NCI-H510A treated with DMSO at 0.1 percent for 48 hours (cell line): ENCODE data around the gene HPSE2.
"Not testable (repeated sequence)": the region's sequence is repeated elsewhere in the genome, so short reads cannot be mapped to it uniquely, and the experiment has no call there.

Experiments
- DNase-seq: peaks from one replicate; lab custom pipeline; 2025; lab: John Stamatoyannopoulos, UW

Gene HPSE2

GRCh38 chr10:98563811-98564210 is 671.8 kb downstream of the HPSE2 start:
- no peak for DNase-seq

GRCh38 chr10:98560565-98560964 is 675.1 kb downstream of the HPSE2 start:
- no peak for DNase-seq

DNA sequence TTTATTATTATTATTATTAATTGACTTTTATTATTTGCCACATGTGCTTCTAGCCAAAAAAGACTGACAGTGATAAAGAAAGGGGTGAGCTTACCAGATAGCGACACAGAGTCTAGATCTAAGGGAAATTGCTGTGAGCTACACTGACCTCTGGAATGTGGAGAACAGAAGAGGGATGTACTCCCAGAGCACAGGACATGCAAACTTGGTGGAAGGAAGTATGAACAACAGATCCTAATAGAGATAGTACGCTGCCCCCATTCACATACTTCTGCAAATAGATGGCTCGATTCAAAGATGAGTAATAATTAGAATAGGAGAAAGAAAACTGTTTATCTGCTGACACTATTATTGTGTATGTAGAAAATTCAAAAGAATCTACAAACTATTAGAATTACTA is 679.6 kb downstream of the HPSE2 start:
- no peak for DNase-seq

DNA sequence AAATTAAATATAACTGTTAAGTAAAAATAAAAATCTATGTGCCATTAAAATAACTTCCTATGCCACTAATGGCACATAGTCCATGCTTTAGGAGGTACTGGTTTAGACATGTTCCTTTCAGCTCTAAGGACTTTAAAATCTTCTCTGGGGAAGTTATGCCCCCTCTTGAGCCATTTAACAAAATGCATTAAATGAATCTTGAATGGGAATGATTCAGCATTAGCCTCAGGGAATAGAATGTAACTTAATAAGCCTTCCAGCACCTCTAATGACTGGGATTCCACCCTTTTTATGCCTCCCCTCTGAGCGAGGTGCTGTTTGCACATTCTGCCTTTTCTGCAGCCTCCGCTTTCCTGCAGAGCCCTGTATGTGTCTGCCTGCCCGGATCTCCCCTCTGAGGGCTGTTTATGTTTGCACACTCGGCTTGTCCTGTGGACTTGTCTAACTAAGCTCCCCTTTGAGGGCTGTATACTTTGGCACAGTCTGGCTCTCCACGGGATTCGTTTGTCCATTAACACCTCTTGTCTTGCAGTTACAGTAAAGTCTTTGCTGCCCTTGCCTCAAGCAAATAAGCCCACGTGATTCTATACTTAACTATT is 680.5 kb downstream of the HPSE2 start:
- peak; percentile 17 for DNase-seq

DNA sequence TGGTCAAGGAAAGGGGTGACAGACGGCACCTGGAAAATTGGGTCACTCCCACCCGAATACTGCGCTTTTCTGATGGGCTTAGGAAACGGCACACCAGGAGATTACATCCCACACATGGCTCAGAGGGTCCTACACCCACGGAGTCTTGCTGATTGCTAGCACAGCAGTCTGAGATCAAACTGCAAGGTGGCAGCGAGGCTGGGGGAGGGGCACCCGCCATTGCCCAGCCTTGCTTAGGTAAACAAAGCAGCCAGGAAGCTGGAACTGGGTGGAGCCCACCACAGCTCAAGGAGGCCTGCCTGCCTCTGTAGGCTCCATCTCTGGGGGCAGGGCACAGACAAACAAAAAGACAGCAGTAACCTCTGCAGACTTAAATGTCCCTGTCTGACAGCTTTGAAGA is 694.1 kb downstream of the HPSE2 start:
- DNase-seq: not testable (repeated sequence)

GRCh38 chr10:98539578-98539977 is 696.1 kb downstream of the HPSE2 start:
- DNase-seq: no peak

GRCh38 chr10:98538472-98538871 is 697.2 kb downstream of the HPSE2 start:
- DNase-seq: no peak

DNA sequence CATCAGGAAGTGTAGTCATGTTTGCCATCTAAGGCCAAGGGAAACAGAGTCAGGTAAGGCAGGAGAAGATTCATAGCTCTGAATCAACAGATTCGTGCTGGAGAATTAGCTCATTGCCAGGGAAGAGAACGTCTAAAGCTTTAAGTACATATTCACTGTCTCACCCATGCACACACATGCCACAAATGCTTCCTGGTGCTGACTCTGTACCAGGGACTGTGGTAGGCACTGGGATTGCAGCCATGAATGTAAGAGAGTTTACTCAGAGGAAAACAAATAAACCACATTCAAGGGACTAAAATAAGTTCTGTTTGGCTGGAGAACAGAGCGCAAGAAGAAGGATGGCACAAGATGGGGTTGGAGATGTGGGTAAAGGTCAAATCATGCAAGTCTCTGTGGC is 699.1 kb downstream of the HPSE2 start:
- peak; percentile 24 for DNase-seq

- DNase-seq: no peak
Observed at GRCh38 chr10:98533746-98534445, 701.8 kb downstream of the HPSE2 start.

GRCh38 chr10:98533241-98533640 is 702.4 kb downstream of the HPSE2 start:
- no peak for DNase-seq

DNA sequence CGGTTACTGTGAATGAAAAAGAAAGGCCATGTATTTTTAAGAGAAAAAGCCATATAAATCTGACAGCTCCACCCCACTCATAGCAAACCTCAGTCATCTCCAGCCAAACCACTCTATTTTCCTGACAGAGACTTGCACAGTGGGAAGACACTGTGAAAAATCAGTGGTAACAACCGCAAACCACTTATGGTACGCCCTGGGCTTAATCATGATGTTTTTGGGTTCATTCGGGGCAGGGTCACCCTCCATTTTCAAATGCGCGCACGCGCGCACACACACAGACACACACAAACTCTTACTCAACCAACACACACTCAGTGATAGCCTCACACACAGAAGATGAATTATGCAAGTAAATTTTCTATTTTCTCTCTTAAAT is 706.9 kb downstream of the HPSE2 start:
- no peak for DNase-seq

GRCh38 chr10:98528166-98528804 is 707.4 kb downstream of the HPSE2 start:
- no peak for DNase-seq

- no peak for DNase-seq
Observed at GRCh38 chr10:98525969-98526368, 709.7 kb downstream of the HPSE2 start.

- no peak for DNase-seq
Observed at GRCh38 chr10:98524124-98524523, 711.5 kb downstream of the HPSE2 start.

- no peak for DNase-seq
Observed at GRCh38 chr10:98519841-98520240, 715.8 kb downstream of the HPSE2 start.

- no peak for DNase-seq
Observed at GRCh38 chr10:98517672-98518071, 718.0 kb downstream of the HPSE2 start.

DNA sequence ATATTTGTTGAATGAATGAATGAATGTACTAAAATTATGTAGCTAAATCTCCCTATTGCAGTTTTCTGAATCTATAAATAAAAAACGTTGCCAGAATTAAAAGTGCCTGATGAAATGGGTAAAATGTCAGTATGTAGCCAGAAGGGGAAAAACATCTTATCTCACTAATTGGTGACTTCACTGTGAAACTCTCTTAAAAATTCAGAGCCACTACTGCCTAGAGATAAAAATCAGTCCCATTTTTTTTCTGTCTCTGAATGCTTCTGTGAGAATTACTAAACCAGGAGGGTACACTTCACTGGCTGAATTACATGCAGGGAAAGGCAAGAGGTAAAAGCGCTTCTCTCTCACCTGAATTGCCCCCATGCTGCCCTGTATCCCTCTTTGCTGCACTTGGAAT is 719.3 kb downstream of the HPSE2 start:
- no peak for DNase-seq

GRCh38 chr10:98513704-98514103 is 721.9 kb downstream of the HPSE2 start:
- DNase-seq: no peak

DNA sequence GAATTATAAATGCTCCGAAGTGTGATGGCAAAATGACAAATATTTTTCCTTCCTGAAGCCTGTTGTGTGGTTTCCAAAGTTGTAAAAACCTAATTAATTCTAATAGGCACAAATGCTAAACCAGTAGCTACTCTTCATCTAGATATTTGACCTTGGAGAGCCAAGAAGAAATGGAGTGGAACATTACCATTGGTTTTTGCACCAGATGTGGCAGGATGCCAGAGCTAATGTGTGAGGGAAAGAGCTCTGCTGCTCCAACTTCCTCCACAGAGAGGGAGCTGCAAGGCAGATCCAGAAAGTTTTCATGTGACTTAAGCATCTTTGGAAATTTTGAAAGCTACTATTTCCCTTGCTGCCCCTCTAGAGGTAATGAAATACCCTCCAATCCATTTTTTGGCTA is 723.8 kb downstream of the HPSE2 start:
- DNase-seq: no peak

- DNase-seq: no peak
Observed at GRCh38 chr10:98510412-98510995, 725.1 kb downstream of the HPSE2 start.

GRCh38 chr10:98509745-98510144 is 725.9 kb downstream of the HPSE2 start:
- DNase-seq: no peak

DNA sequence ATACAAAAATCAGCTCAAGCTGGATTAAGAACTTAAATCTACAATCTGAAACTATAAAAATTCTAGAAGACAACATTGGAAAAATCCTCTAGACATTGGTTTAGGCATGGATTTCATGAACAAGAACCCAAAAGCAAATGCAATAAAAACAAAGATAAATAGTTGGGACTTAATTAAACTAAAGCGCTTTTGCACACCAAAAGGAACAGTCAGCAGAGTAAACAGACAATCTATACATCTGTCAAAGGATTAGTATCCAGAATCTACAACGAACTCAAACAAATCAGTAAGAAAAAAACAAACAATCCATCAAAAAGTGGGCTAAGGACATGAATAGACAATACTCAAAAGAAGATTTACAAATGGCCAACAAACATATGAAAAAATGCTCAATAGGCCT is 733.1 kb downstream of the HPSE2 start:
- DNase-seq: not testable (repeated sequence)

DNA sequence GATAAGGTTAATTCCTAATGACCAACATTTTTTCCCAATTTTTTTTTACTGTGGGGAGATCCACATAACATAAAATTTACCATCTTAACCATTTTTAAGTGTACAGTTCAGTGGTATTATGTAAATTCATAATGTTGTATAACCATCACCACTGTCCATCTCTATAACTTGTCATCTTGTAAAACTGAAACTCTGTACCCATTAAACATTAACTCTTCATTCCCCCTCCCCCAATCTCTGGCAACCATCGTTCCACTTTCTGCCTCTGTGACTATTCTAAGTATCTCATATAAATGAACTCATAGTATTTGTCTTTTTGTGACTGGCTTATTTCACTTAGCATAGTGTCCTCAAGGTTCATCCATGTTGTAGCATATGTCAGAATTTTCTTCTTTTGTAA is 742.9 kb downstream of the HPSE2 start:
- no peak for DNase-seq
